CD4-positive, alpha-beta T cell (primary cell): Measurements from ENCODE around the gene URB2. TPM values are rescaled to one million over a fixed set of nuclear protein-coding genes. Genes with fewer than 3 reads are reported as not detected.

Experiments used
- ATAC-seq: fragments of 200-7000 bp; cut with Tn5 transposase; one replicate; pipeline ENCODE4 v1.10.0; 2022; ENCODE audit warnings: mild to moderate bottlenecking; ENCODE audit not compliant: poor library complexity
- CTCF ChIA-PET: fragments of 350-600 bp; sonication (Branson Sonifier 250); formaldehyde crosslinking; loops from one replicate; lab custom pipeline; 2021; ENCODE audit warnings: antibody characterized with exemption, inconsistent platforms; lab: Charles Lee
- POLR2A ChIA-PET: fragments of 350-600 bp; sonication (Branson Sonifier 250); formaldehyde crosslinking; loops from one replicate; lab custom pipeline; 2021; ENCODE audit warnings: antibody characterized with exemption, inconsistent platforms; lab: Charles Lee
- DNase-seq, 14 experiments: peaks; one replicate each; pipeline ENCODE4 v3.0.0-alpha.2; 2013 to 2020; ENCODE audit warnings: mixed read lengths in 2 of 14
- H3K27ac ChIP-seq, 2 donors: one replicate each; pipeline versions ENCODE4 v1.5.1 to v1.7.0; 2013; ENCODE audit warnings: low read length in 2 of 2, low read depth in 1 of 2, mild to moderate bottlenecking in 1 of 2
- H3K27me3 ChIP-seq, 2 experiments: 1 replicate in 1 of 2; 2 replicates in 1 of 2; pipeline versions ENCODE4 v1.6.1 to v1.7.0; 2013; ENCODE audit warnings: low read length in 2 of 2, control low read depth in 1 of 2, mild to moderate bottlenecking in 1 of 2, moderate library complexity in 1 of 2; ENCODE audit not compliant: insufficient read depth in 2 of 2, control insufficient read depth in 1 of 2
- H3K36me3 ChIP-seq: one replicate; pipeline ENCODE4 v1.6.1; 2013; ENCODE audit warnings: low read length, control low read depth; ENCODE audit not compliant: insufficient read depth
- H3K4me1 ChIP-seq: one replicate; pipeline ENCODE4 v1.6.1; 2013; ENCODE audit warnings: low read length, control low read depth; ENCODE audit not compliant: insufficient read depth
- H3K4me3 ChIP-seq: one replicate; pipeline ENCODE4 v1.5.1; 2013; ENCODE audit warnings: mild to moderate bottlenecking, low read length, moderate library complexity
- H3K9me3 ChIP-seq, 2 experiments: 1 replicate in 1 of 2; 2 replicates in 1 of 2; pipeline versions ENCODE4 v1.6.1 to v1.7.0; 2013; ENCODE audit warnings: low read length in 2 of 2, mild to moderate bottlenecking in 2 of 2, control low read depth in 1 of 2, moderate library complexity in 1 of 2; ENCODE audit not compliant: control insufficient read depth in 1 of 2, insufficient read depth in 1 of 2
- H3K27ac Mint-ChIP-seq: one replicate; pipeline ENCODE4 v1.8.0; 2020; ENCODE audit warnings: mixed read lengths
- H3K27me3 Mint-ChIP-seq: one replicate; pipeline ENCODE4 v1.8.0; 2021; ENCODE audit warnings: mixed read lengths
- H3K36me3 Mint-ChIP-seq: one replicate; pipeline ENCODE4 v1.8.0; 2021; ENCODE audit warnings: low read depth, mixed read lengths
- H3K4me1 Mint-ChIP-seq: one replicate; pipeline ENCODE4 v1.8.0; 2021; ENCODE audit warnings: low read depth, mixed read lengths
- H3K4me3 Mint-ChIP-seq: one replicate; pipeline ENCODE4 v1.8.0; 2020; ENCODE audit warnings: mild to moderate bottlenecking, mixed read lengths
- H3K9me3 Mint-ChIP-seq: one replicate; pipeline ENCODE4 v1.8.0; 2020; ENCODE audit warnings: mixed read lengths
- intact Hi-C, 2 experiments: fragments of 100-400 bp; cut with DNase I in 1 of 2; cut with micrococcal nuclease in 1 of 2; formaldehyde crosslinking; loops; one replicate each; pipeline versions ENCODE4 v1.15.1 to v1.9.0; 2023 to 2025; cut with DNase I, micrococcal nuclease
- total RNA-seq, 174 experiments: library from RNA in 2 of 174; stranded (reverse) in 2 of 174; gene quantifications; one replicate each; pipeline ENCODE4 v1.2.3 and lab custom pipeline; 2021 to 2026
- TF ChIP-seq, protein P1 (sequence below): fragments of 200-600 bp; IDR thresholded peaks from one replicate; pipeline ENCODE4 v1.8.0; 2022; ENCODE audit warnings: antibody characterized with exemption, mild to moderate bottlenecking

Gene URB2
- total RNA-seq, 2 experiments from 2014 or later = 4.1 to 4.2 TPM

GRCh38 chr1:229600229-229600628 is 25.8 kb upstream of the URB2 start:
- TF ChIP-seq, protein P1, sequence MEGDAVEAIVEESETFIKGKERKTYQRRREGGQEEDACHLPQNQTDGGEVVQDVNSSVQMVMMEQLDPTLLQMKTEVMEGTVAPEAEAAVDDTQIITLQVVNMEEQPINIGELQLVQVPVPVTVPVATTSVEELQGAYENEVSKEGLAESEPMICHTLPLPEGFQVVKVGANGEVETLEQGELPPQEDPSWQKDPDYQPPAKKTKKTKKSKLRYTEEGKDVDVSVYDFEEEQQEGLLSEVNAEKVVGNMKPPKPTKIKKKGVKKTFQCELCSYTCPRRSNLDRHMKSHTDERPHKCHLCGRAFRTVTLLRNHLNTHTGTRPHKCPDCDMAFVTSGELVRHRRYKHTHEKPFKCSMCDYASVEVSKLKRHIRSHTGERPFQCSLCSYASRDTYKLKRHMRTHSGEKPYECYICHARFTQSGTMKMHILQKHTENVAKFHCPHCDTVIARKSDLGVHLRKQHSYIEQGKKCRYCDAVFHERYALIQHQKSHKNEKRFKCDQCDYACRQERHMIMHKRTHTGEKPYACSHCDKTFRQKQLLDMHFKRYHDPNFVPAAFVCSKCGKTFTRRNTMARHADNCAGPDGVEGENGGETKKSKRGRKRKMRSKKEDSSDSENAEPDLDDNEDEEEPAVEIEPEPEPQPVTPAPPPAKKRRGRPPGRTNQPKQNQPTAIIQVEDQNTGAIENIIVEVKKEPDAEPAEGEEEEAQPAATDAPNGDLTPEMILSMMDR = no peak
- DNase-seq (no peak), ATAC-seq (no peak)
- Mint-ChIP-seq H3K27ac (no peak overlapping the region), H3K4me1 (no peaks in the 10 kb centered on the region), H3K27me3 (no peaks in the 10 kb centered on the region), H3K36me3 (peaks cover 80% of the 10 kb centered on the region), H3K4me3 (no peak overlapping the region), H3K9me3 (no peaks in the 10 kb centered on the region)
- Histone ChIP-seq H3K36me3 (peaks cover 47% of the 10 kb centered on the region), H3K9me3 (no peaks in the 10 kb centered on the region), H3K27me3 (no peaks in the 10 kb centered on the region), H3K27ac (no peak overlapping the region), H3K4me1 (no peaks in the 10 kb centered on the region), H3K4me3 (no peak overlapping the region)
- intact Hi-C loops = no loop called here
- CTCF ChIA-PET = no interaction called here
- POLR2A ChIA-PET = interaction anchor here (0.6 kb wide), 1 partner anchor 13 kb away, joined by 3 read pairs; no protein-coding TSS in a partner anchor

DNA sequence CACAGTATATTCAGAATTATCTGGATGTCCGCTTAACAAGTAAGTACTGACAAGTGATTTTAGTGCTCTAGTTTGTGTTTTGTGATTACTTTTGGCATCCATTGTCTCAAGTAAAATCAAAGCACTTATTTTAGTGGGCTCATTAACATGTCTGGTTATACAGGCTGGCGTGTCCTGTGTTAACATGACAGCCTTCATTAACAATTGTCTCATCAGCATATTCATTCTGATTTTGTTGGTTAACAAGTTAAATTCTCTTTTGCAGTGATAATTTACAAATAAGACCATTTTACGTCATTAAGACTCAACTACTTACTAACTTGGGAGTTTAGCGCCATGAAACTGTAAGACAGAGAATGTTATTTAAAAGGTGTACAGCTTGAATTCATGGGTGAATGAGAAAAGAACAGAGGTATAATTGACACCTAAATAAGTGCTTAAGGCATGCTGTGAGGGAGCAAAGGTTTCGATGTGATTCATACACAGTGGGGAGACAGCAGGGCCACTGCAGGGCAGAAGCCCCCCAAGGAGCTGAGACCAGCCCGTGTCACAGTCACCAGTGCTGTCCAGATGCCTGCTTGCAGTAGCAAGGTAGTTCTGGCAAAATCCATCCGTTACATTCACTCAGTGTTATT is 22.6 kb upstream of the URB2 start:
- H3K4me1 ChIP-seq = no peaks in the 10 kb centered on the region
- H3K9me3 ChIP-seq = no peaks in the 10 kb centered on the region
- ATAC-seq = no peak
- intact Hi-C loops = no loop called here
- Mint-ChIP-seq H3K4me1 (no peaks in the 10 kb centered on the region), H3K36me3 (peaks cover 83% of the 10 kb centered on the region), H3K27me3 (no peaks in the 10 kb centered on the region), H3K4me3 (no peak overlapping the region), H3K9me3 (no peaks in the 10 kb centered on the region), H3K27ac (no peak overlapping the region)
- TF ChIP-seq, protein P1 = no peak
- CTCF ChIA-PET = no interaction called here
- H3K27ac ChIP-seq = no peak overlapping the region
- H3K27me3 ChIP-seq = no peaks in the 10 kb centered on the region
- DNase-seq = no peak
- POLR2A ChIA-PET = no interaction called here
- H3K4me3 ChIP-seq = no peak overlapping the region
- peaks cover 60% of the 10 kb centered on the region for H3K36me3 ChIP-seq

DNA sequence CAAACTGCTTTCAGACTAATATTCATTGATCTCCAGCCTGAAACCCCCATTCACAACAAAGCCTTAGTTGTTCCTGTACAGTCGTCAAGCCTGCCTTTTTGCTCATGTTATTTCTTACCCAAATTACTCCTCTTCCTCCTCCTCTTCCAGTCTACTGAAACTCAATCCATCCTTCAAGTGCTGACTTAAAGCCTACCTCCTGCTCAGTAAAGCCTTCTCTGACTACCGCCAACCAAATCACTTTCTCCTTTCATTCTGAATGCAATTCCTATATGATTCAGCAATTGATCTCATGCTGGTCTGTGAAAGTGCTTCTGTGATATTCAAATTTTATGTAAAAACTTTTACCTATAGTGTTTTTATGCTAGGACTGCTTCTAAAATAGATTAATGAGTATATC is 18.7 kb upstream of the URB2 start:
- H3K27ac ChIP-seq = no peak overlapping the region
- no peaks in the 10 kb centered on the region for H3K9me3 ChIP-seq
- TF ChIP-seq, protein P1 = no peak
- no peak overlapping the region for H3K27ac Mint-ChIP-seq
- H3K9me3 Mint-ChIP-seq = no peaks in the 10 kb centered on the region
- DNase-seq = no peak
- peaks cover 72% of the 10 kb centered on the region for H3K36me3 ChIP-seq
- H3K4me1 Mint-ChIP-seq = no peaks in the 10 kb centered on the region
- no peak overlapping the region for H3K4me3 Mint-ChIP-seq
- no peaks in the 10 kb centered on the region for H3K27me3 ChIP-seq
- intact Hi-C loops = no loop called here
- H3K36me3 Mint-ChIP-seq = peaks cover 95% of the 10 kb centered on the region
- H3K4me3 ChIP-seq = no peak overlapping the region
- ChIA-PET POLR2A (no interaction called here), CTCF (no interaction called here)
- no peak for ATAC-seq
- H3K4me1 ChIP-seq = no peaks in the 10 kb centered on the region
- H3K27me3 Mint-ChIP-seq = no peaks in the 10 kb centered on the region
